ENCODE results near the gene HLX.

- TF ChIP-seq, protein P1, sequence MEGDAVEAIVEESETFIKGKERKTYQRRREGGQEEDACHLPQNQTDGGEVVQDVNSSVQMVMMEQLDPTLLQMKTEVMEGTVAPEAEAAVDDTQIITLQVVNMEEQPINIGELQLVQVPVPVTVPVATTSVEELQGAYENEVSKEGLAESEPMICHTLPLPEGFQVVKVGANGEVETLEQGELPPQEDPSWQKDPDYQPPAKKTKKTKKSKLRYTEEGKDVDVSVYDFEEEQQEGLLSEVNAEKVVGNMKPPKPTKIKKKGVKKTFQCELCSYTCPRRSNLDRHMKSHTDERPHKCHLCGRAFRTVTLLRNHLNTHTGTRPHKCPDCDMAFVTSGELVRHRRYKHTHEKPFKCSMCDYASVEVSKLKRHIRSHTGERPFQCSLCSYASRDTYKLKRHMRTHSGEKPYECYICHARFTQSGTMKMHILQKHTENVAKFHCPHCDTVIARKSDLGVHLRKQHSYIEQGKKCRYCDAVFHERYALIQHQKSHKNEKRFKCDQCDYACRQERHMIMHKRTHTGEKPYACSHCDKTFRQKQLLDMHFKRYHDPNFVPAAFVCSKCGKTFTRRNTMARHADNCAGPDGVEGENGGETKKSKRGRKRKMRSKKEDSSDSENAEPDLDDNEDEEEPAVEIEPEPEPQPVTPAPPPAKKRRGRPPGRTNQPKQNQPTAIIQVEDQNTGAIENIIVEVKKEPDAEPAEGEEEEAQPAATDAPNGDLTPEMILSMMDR (IDR thresholded peaks at IDR 0.05 in 2 of 3, conservative IDR thresholded peaks at IDR 0.05 in 1 of 3; ENCODE audit: borderline replicate concordance in 1 of 3, insufficient read depth in 1 of 3, low read depth in 2 of 3, low read length in 2 of 3), result no peak
- no peak for TF ChIP-seq POLR2A (IDR thresholded peaks at IDR 0.05; ENCODE audit: borderline replicate concordance, extremely low read depth, insufficient read depth, insufficient read length)
- no peak for TF ChIP-seq RAD21 (IDR thresholded peaks at IDR 0.05; ENCODE audit: low read depth)
These were observed 43.7 kb downstream of the HLX start for GRCh38 chr1:220922951-220923350.

Data from HCT116 (cell line).